Lower lobe of right lung (tissue), 2 donors: ENCODE data around the gene ARHGAP21. TPM values are rescaled to one million over a fixed set of nuclear protein-coding genes. Genes with fewer than 3 reads are reported as not detected.

Source experiments
- ATAC-seq, 2 donors: fragments of 200-7000 bp; cut with Tn5 transposase; one replicate each; pipeline ENCODE4 v1.9.1; 2020 to 2022; ENCODE audit warnings: mild to moderate bottlenecking in 2 of 2, moderate library complexity in 2 of 2
- DNase-seq: peaks from one replicate; pipeline ENCODE4 v3.0.0-alpha.2; 2020
- H3K27ac ChIP-seq: fragments of 200-600 bp; one replicate; pipeline ENCODE4 v1.8.0; 2022
- H3K27me3 ChIP-seq: fragments of 200-600 bp; one replicate; pipeline ENCODE4 v1.8.0; 2022; ENCODE audit warnings: low read depth
- H3K36me3 ChIP-seq: fragments of 200-600 bp; one replicate; pipeline ENCODE4 v1.8.0; 2022; ENCODE audit warnings: mild to moderate bottlenecking
- H3K4me1 ChIP-seq: fragments of 200-600 bp; one replicate; pipeline ENCODE4 v1.8.0; 2022
- H3K4me3 ChIP-seq: fragments of 200-600 bp; one replicate; pipeline ENCODE4 v1.8.0; 2022; ENCODE audit warnings: mild to moderate bottlenecking
- H3K9me3 ChIP-seq: fragments of 200-600 bp; one replicate; pipeline ENCODE4 v1.8.0; 2022
- intact Hi-C: fragments of 100-400 bp; cut with DNase I; formaldehyde crosslinking; loops from one replicate; pipeline ENCODE4 v1.11.0; 2022
- total RNA-seq: library from RNA; stranded (reverse); fragmentation: NEBNext Ultra II Directional; extraction: Animal tissue kit (Norgen Biotek cat#: 25700); gene quantifications from one replicate; pipeline ENCODE4 v1.2.1, GENCODE V29; 2021
- TF ChIP-seq, protein P1 (sequence below): fragments of 200-600 bp; IDR thresholded peaks from one replicate; pipeline ENCODE4 v1.8.0; 2022; ENCODE audit warnings: antibody characterized with exemption, mild to moderate bottlenecking
- donor health status: DM: no; HTN: yes; CAD: no; lungs with severe emphysema.

ARHGAP21 gene
- total RNA-seq, 1 donor from 2014 or later: 83.1 TPM

DNA sequence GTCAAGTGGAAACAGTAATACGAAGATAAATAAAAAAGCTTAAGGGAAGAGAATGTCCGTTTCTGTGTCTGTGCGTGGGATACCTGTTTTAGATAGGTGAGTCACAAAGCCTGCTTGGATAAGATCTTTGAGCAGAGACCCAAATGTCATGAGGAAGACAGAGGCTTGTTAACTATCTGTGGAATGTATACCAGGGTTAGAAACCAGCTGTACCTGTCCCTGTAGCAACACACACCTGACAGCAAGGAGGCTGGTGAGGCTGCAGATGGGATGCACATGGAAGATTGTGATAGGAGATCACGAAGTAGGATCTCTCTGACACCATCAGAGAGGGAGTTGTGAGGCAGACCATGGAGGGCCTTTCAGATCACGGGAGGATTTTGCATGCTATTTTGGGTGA, 105.3 kb downstream of the ARHGAP21 start:
- peaks cover 13% of the 10 kb centered on the region for H3K36me3 ChIP-seq
- H3K4me1 ChIP-seq: no peaks in the 10 kb centered on the region
- no peaks in the 10 kb centered on the region for H3K9me3 ChIP-seq
- no peak overlapping the region for H3K4me3 ChIP-seq
- H3K27ac ChIP-seq: no peak overlapping the region
- TF ChIP-seq, protein P1, sequence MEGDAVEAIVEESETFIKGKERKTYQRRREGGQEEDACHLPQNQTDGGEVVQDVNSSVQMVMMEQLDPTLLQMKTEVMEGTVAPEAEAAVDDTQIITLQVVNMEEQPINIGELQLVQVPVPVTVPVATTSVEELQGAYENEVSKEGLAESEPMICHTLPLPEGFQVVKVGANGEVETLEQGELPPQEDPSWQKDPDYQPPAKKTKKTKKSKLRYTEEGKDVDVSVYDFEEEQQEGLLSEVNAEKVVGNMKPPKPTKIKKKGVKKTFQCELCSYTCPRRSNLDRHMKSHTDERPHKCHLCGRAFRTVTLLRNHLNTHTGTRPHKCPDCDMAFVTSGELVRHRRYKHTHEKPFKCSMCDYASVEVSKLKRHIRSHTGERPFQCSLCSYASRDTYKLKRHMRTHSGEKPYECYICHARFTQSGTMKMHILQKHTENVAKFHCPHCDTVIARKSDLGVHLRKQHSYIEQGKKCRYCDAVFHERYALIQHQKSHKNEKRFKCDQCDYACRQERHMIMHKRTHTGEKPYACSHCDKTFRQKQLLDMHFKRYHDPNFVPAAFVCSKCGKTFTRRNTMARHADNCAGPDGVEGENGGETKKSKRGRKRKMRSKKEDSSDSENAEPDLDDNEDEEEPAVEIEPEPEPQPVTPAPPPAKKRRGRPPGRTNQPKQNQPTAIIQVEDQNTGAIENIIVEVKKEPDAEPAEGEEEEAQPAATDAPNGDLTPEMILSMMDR: no peak
- no peak for DNase-seq
- no peaks in the 10 kb centered on the region for H3K27me3 ChIP-seq
- intact Hi-C loops: no loop called here
- ATAC-seq: peak in 1 of 2 donors; percentile 25

DNA sequence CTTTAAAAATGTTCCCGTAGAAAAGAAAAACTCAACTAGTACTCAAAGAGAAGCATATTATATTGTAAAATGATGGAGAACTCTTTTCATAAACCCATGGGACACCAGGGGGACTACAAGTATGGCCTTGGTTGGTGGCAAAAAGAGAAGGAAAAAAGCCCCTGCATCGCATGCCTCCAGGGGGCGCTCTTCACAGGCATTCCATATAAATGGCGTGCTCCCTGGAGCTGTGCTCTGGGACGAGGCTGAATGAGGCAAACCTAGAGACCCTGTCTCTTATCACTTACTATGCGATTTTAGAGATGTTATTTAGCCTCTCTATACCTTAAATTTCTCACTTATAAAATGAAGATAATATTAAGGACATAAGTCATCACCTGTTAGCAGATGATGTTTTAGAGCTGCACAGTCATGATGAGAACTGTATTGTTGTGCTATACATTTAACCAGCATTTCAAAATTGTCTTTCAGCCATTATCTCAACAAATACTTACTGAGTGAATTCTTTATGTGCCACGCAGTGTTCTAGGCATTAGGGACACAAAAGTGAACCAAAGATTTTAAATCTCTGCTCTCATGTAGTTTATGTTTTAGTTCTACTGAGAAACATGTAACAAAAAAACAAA, 105.8 kb downstream of the ARHGAP21 start:
- peaks cover 13% of the 10 kb centered on the region for H3K36me3 ChIP-seq
- peak; percentile 58 for DNase-seq

DNA sequence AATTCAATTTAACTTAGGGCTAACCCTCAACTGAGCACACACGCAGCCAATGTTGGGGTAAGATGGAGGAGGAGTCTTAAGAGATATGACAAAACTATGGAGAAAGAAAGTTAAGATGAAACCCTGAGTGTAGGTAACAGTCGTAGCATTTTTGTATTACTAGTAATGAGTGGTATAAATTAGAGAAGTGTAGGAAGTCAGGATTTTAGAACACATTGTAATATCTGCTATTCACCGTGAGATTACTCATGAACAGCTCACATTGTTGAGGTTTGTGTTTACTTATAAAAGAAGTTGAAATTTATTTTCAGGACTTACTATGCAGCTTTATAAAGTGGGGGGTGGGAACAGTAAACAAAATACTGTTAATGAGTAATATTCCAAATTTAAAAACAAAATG, 107.2 kb downstream of the ARHGAP21 start:
- Histone ChIP-seq H3K4me3 (no peak overlapping the region), H3K27ac (no peak overlapping the region), H3K27me3 (no peaks in the 10 kb centered on the region), H3K9me3 (no peaks in the 10 kb centered on the region), H3K4me1 (no peaks in the 10 kb centered on the region), H3K36me3 (peaks cover 13% of the 10 kb centered on the region)
- no peak for ATAC-seq
- TF ChIP-seq, protein P1: no peak
- intact Hi-C loops: no loop called here
- no peak for DNase-seq

More for the DNA sequence above, 105.8 kb downstream of the ARHGAP21 start:
- Histone ChIP-seq H3K27ac (no peak overlapping the region), H3K4me3 (no peak overlapping the region), H3K9me3 (no peaks in the 10 kb centered on the region), H3K4me1 (no peaks in the 10 kb centered on the region), H3K27me3 (no peaks in the 10 kb centered on the region)
- ATAC-seq: peak; percentile 68 to 83
- intact Hi-C loops: no loop called here
- TF ChIP-seq, protein P1: peak; percentile 85

DNA sequence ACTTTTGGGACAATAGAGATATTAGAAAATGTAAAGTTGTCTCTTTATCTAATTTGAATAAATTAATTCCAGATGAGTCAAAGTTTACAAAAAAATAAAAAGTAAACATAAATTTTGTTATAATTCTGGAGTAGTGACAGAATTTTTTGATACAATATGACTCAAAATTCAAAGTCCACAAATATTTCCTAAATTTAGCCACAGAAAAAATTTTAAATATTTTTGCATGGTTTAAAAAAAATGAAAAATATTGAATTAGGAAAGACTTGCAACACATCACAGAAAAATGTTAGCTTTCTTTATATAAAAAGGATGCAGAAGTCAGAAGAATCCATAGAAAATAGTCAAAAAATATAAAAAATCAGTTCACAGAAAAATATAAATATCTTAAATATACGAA, 117.7 kb downstream of the ARHGAP21 start:
- Histone ChIP-seq H3K4me3 (no peak overlapping the region), H3K4me1 (no peaks in the 10 kb centered on the region), H3K27ac (no peak overlapping the region), H3K27me3 (no peaks in the 10 kb centered on the region), H3K9me3 (no peaks in the 10 kb centered on the region), H3K36me3 (peaks cover 57% of the 10 kb centered on the region)
- TF ChIP-seq, protein P1: no peak
- ATAC-seq: no peak
- DNase-seq: no peak
- intact Hi-C loops: no loop called here

DNA sequence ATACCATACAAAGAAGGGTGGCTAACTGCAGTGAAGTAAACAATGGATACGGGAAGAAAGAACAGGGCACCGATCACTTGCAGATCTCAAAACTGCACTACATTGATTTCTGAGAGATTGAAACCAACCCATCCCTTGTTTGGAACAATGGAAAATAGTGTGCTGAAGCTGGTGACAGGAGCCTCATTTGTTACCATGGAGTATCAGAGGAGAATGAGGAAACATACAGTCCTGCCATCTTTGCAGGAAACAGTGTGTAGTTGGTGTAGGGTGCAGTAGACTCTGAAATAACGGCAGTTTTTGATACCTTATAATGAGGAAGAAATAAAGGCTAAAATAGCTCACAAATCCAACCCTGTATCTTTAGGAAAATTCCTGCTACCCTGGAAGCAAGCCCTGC, 118.5 kb downstream of the ARHGAP21 start:
- ATAC-seq (no peak), DNase-seq (no peak)
- Histone ChIP-seq H3K9me3 (no peaks in the 10 kb centered on the region), H3K36me3 (peaks cover 66% of the 10 kb centered on the region), H3K4me3 (no peak overlapping the region), H3K4me1 (no peaks in the 10 kb centered on the region), H3K27me3 (no peaks in the 10 kb centered on the region), H3K27ac (no peak overlapping the region)
- TF ChIP-seq, protein P1: no peak
- intact Hi-C loops: no loop called here
